Lower leg skin (tissue), 4 donors: Measurements from ENCODE around the gene MCTP2. TPM values are rescaled to one million over a fixed set of nuclear protein-coding genes. Genes with fewer than 3 reads are reported as not detected.

ENCODE experiments used
- DNase-seq, 2 donors: peaks; one replicate each; pipeline ENCODE4 v3.0.0-alpha.2; 2019; ENCODE audit warnings: low spot score in 2 of 2
- H3K4me3 ChIP-seq: fragments of 200-600 bp; sonication (generic); 2 replicates; pipeline ENCODE4 v1.5.1; 2017; ENCODE audit warnings: mild to moderate bottlenecking, low read depth; ENCODE audit not compliant: poor library complexity, severe bottlenecking
- POLR2A ChIP-seq, 2 donors: fragments of 450-650 bp; IDR thresholded peaks; one replicate each; pipeline ENCODE4 v1.6.1; 2016 to 2017; ENCODE audit warnings: antibody characterized with exemption in 2 of 2, mild to moderate bottlenecking in 1 of 2, moderate library complexity in 1 of 2
- WGBS, 2 donors: methylation state at CpG; one replicate each; pipeline ENCODE4 v1.1.5; 2018; 5-methylcytosine and 5-hydroxymethylcytosine counted together
- intact Hi-C: fragments of 100-400 bp; cut with DNase I; formaldehyde crosslinking; loops from one replicate; pipeline ENCODE4 v1.15.0; 2023; ENCODE audit warnings: low total_unique reads
- total RNA-seq, 4 donors: library from RNA; depleted of rRNA; stranded (reverse); fragments of >200 nt; gene quantifications; one replicate each; pipeline ENCODE4 v1.1.0, GENCODE V29; 2016
- TF ChIP-seq, protein P1 (sequence below), 3 donors: fragments of 450-650 bp; IDR thresholded peaks; one replicate each; pipeline ENCODE4 v1.5.1; 2016; ENCODE audit warnings: antibody characterized with exemption in 3 of 3, mild to moderate bottlenecking in 3 of 3, moderate library complexity in 2 of 3

The MCTP2 gene
- total RNA-seq, 4 donors from 2014 or later, result 18.9 to 24.1 (median 20.4) TPM

DNA sequence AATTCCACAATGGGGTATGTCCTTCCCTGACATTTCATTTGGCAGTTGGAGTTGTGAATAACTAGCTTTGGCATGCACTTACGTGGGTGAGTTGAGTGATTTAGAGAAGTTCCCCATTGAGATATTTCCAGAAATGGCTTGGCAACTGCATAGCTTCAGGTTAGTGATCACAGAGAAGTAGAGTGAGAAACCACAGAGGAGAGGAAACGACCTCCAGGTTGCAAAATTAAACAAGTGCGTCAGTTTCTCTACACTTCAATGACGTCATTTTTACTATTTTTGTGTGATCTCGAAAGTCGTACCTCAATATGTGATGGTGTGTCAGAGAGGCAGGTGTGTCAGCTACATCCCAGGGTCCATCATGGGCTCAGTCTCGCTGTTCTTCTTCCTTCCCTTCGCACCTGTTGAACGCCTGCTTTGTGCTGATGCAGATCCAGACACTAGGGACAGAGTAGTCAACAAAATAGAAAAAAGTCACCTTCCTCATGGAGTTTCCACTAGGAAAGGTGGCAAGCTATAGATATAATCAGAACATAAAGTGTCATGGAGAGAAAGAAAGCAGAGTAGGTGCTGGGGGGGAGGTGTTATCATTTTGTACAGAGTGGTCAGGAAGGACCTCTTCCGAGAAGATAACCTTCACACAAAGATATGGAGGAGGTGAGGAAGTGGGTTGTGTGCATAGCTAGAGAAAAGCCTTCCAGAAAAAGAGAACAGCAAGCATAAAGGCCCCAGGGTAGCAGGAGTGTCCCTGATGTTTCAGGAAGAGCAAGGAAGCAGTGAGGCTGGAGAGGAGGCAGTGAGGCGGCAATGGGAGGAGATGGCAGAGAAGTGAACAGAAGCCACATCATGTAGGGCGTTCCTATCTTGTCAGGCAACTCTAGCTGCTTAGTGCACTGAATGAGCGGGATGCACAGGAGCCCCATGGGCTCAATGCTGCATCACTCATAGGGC lies 75.6 kb downstream of the MCTP2 start:
- H3K4me3 ChIP-seq, result no peak overlapping the region
- TF ChIP-seq POLR2A (IDR thresholded peaks at IDR 0.05), result no peak
- intact Hi-C loops, result no loop called here
- DNase-seq, result no peak
- 76 to 77% methylated on average over 13 of the region's 13 CpGs for WGBS, 2 donors

DNA sequence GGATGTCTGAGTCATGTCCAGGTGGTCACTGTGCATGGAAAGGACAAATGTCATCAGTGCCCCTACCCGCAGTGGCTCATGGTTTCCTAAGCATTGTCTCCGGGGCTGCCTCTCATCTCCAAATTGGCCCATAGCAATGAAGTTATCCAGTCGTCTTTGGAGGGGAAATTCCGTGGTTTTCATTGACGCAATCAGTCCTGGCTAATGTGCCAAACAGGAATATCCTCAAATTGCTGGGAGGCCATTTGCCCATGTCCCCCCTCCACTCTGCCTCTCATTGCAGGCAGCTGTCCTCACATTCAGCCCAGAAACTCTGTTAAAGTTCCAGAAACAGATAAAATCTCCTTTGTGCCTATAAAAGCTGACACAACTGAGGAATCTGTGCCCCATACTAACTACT lies 81.6 kb downstream of the MCTP2 start:
- intact Hi-C loops, result no loop called here
- no peak overlapping the region for H3K4me3 ChIP-seq
- WGBS, 2 donors, result 71 to 77% methylated on average over 5 of the region's 5 CpGs
- TF ChIP-seq, protein P1, sequence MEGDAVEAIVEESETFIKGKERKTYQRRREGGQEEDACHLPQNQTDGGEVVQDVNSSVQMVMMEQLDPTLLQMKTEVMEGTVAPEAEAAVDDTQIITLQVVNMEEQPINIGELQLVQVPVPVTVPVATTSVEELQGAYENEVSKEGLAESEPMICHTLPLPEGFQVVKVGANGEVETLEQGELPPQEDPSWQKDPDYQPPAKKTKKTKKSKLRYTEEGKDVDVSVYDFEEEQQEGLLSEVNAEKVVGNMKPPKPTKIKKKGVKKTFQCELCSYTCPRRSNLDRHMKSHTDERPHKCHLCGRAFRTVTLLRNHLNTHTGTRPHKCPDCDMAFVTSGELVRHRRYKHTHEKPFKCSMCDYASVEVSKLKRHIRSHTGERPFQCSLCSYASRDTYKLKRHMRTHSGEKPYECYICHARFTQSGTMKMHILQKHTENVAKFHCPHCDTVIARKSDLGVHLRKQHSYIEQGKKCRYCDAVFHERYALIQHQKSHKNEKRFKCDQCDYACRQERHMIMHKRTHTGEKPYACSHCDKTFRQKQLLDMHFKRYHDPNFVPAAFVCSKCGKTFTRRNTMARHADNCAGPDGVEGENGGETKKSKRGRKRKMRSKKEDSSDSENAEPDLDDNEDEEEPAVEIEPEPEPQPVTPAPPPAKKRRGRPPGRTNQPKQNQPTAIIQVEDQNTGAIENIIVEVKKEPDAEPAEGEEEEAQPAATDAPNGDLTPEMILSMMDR (IDR thresholded peaks at IDR 0.05), result no peak
- TF ChIP-seq POLR2A (IDR thresholded peaks at IDR 0.05), result no peak
- no peak for DNase-seq

DNA sequence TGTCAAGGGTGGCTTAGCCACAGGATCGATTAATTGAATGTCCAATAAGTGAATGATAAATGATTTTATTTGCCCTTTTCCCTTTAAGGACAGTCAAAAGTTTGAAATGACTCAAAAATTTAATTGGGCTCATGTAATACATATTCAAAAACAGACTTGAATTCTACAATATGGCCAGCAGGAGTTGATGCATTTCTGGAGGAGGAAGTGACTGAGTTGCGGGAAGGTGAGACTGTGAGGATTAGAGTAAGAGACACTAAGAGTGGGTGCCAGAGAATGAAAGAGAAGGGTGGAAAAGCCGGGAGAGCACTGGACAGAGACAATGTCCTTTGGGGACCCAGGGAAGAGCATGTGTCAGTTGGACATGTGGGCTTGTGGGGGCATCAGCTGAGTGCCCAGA lies 83.3 kb downstream of the MCTP2 start:
- WGBS, 2 donors, result 93 to 94% methylated on average over 3 of the region's 3 CpGs
- TF ChIP-seq, protein P1 (IDR thresholded peaks at IDR 0.05), result no peak
- no peak for TF ChIP-seq POLR2A (IDR thresholded peaks at IDR 0.05)
- intact Hi-C loops, result no loop called here
- no peak overlapping the region for H3K4me3 ChIP-seq
- no peak for DNase-seq

DNA sequence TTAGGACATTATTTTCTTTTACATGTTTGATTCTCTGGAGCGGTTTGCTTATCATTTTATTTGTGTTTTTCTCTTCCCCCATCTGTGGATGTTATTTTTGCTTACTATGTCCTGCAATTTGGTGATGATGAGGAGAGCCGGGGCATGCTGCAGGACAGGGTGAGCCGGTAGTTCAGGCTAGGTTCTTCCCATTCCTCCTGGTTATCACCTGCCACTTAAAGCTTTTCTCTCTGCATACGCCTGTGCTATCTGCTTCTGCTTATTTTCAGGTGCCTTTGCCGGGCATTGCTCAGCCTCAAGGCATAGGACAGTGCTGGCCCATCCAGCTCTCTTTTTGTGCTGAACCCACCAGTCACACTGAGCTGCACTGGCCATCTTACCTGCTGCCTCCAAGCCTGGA lies 85.8 kb downstream of the MCTP2 start:
- DNase-seq, result no peak
- no peak overlapping the region for H3K4me3 ChIP-seq
- no peak for TF ChIP-seq POLR2A (IDR thresholded peaks at IDR 0.05)
- TF ChIP-seq, protein P1 (IDR thresholded peaks at IDR 0.05), result no peak
- WGBS, 2 donors, result 79 to 85% methylated on average over 5 of the region's 5 CpGs
- intact Hi-C loops, result no loop called here

DNA sequence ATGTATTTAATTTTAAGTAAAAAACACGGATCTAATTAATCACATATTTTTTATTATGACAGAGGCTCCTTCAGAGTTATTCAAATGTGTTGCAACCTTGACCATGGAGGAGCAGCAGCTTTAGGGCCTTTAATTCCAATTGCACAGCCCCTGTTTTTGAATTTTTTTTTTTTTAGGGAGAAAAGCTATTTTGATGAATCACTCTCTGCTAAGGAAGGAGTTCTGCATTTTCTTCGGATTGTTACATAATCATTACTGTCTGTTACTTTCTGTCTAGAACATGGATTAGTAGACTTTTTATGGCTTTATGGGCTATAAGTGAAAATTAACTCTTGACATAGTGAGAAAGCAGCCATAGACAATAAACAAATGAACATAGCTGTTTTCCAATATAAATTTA lies 90.8 kb downstream of the MCTP2 start:
- WGBS, 2 donors, result 48 to 66% methylated on average over 2 of the region's 2 CpGs
- no peak for DNase-seq
- no peak overlapping the region for H3K4me3 ChIP-seq
- TF ChIP-seq, protein P1 (IDR thresholded peaks at IDR 0.05), result no peak
- TF ChIP-seq POLR2A (IDR thresholded peaks at IDR 0.05), result no peak
- intact Hi-C loops, result loop anchor here (5.0 kb wide), 1 partner anchor 155 kb away; no protein-coding TSS in a partner anchor

DNA sequence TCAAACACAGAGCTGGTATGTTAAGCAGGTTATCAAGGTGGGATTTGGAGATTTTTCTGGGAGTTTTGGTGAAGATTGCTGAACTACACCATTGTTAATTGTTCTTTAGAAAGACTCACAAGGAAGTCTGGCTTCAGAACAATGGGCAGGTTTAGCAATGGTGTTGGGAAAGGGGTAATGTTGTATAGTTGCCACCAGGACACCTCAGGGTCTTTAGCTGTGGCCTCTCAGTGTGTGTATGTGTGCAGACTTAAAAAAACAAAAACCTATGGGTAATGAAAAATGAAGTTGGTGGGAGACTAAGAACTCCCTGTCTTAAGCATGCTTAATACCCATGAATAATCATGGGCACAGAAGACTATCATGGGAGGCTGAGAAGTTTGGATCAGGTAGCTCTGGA lies 91.7 kb downstream of the MCTP2 start:
- intact Hi-C loops, result loop anchor here (5.0 kb wide), 1 partner anchor 156 kb away; no protein-coding TSS in a partner anchor
- TF ChIP-seq POLR2A (IDR thresholded peaks at IDR 0.05), result no peak
- TF ChIP-seq, protein P1 (IDR thresholded peaks at IDR 0.05), result no peak

More for the DNA sequence above, 91.7 kb downstream of the MCTP2 start:
- H3K4me3 ChIP-seq, result no peak overlapping the region
- no peak for DNase-seq
